COR-L47 (cell line): Measurements from ENCODE around the gene FRMPD2.
"Not testable (repeated sequence)": the region's sequence is repeated elsewhere in the genome, so short reads cannot be mapped to it uniquely, and the experiment has no call there.

Experiments used
- DNase-seq: peaks from one replicate; lab custom pipeline; 2025; lab: John Stamatoyannopoulos, UW

FRMPD2 gene

DNA sequence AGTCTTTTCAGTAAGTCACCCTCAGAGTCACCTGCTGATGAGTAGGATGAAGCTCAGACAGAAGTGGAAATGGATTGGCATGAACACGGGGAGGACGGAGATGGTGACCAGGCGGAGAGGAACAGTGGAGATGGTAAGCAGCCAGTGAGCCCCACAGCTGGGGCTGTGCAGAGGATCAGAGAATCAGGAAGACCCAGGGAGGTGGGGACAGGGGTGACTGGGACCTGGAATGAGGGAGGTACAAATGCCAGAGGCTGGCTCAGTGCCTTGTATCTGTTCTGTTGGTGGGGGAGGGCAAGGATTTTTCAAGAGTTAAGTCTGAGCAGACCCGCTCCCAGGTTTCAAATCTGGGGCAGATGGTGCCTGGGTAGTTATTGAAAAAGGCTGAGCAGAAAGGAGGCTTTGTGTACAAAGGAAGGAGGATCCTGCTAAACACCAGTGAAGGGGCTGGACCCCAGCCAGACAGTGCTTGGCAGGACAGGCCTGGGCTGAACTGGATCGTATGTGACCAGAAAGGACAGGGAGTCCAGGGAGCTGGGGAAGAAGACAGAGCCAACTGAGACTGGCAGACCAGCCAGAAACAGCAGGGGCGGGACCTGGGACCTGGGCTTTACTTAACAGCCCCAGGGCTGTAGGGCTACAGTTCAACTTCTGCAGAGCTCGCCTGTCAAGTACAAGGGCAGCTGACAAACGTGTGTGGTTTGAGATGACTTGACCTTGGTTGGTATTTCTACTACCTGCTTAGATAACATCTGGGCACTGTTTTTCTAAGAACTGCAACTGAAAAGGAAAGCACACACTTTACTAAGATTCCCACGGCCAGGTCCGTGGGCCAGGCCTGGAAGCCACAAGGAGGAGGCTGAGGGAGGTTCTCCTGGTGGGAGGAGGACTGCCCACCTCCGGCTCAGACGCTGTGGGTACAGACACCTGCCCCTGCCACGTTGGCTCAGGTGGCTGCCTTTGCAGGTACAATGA, 13.2 kb upstream of the FRMPD2 start:
- DNase-seq: no peak

DNA sequence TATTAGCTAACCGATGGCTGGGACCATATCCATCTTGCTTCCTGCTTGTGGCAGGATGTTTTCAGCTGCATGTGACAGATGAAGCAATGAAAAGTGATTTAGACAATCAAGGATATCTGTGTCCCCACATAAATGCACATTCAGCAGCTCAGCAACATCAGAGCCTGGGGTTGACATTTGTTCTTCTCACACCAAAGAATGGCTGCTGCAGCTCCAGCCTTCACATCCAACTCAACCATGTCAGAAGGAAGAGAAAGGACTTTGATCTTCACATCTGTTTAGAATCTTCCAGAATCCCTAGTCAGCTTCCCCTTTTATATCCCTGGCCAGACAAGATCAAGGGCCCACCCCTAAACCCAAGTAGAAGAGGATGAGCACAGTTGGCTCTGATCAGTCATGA, 11.9 kb upstream of the FRMPD2 start:
- no peak for DNase-seq

DNA sequence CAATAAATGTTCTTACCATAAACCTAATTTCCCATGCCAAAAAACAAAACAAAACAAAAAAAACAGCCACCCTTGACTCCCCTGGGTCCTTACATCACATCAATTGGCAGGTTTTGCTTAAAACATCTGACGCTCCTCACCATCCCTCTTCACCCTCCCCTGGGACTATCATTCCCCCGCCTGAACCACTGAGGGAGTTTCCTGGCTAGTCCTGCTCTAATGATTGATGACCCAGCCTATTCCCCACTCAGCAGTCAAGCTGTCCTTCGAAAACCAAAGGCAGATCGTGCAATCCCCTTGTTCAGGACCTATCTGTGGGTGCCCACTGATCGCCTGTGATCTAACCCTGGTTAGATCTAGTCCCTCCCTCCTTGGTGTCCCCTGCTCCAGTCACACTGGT, 11.2 kb upstream of the FRMPD2 start:
- DNase-seq: no peak

DNA sequence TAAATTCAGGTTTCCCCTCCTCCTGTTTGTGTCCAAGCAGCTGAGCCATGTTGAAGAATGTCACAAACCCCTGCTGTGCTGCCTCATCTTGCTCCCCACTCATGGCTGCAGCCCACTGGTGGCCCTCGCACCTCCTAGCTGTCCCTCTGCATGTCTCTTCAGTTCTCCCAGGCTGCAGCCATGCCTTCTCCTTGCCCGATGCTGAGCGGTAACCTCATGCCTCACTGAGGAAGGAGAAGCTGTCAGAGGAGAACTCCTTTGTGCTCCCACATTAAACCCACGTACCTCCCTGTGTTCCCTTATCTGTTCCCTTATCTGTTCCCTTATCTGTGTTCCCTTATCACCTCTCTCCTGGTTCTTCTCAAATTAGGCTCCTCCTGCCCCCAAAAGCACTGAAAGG, 10.3 kb upstream of the FRMPD2 start:
- DNase-seq: no peak

DNA sequence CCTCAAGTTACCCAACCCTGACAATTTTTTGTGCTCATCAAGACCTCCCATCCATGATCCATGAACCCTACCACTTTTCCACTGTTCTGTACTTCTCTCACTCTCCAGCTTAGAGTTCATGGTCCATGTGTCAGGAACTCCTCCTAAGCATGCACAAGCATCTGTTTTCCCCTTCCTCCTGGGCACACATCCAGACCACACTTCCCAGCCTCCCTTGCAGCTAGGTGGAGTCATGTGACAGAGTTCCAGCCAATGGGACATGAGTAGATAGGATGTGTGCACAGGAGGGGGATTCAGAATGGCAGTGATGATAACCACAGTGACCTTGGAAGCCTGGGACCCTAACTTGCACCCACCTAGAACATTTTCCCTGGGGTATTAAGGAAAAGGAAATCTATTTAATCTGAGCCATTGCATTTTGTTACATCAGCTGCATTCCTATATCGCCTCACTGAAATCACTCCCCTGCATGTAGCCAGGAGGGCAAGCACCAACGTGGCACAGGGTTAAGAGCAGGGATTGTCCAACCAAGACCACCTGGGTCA, 9.6 kb upstream of the FRMPD2 start:
- DNase-seq: no peak

DNA sequence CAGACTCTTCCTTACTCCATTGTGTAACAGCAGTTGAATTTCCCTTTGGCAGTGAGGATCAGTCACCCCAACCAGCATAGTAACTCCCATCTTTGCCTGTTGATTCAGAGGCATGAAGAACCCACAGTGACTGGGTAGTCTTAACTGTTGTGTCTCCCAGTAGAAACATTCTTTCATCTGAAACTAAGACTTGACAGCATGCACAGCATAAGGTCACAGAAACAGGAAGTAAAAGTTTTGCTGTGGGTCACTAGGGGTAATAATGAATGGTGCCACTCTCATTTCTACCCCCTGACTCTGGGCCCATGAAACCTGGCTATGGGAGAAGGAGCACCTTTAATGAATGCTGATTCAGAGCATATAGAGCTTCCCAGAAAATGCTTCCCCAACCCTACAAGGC, 8.3 kb upstream of the FRMPD2 start:
- DNase-seq: no peak

DNA sequence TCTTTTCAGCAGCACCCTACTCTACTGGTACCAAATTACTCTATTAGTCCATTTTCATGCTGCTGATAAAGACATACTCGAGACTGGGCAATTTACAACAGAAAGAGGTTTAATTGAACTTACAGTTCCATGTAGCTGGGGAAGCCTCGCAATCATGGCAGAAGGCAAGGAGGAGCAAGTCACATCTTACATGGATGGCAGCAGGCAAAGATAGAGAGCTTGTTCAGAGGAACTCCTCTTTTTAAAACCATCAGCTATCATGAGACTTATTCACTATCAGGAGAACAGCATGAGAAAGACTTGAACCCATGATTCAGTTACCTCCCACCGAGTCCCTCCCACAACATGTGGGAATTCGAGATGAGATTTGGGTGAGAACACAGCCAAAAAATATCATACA, 7.2 kb upstream of the FRMPD2 start:
- not testable (repeated sequence) for DNase-seq

DNA sequence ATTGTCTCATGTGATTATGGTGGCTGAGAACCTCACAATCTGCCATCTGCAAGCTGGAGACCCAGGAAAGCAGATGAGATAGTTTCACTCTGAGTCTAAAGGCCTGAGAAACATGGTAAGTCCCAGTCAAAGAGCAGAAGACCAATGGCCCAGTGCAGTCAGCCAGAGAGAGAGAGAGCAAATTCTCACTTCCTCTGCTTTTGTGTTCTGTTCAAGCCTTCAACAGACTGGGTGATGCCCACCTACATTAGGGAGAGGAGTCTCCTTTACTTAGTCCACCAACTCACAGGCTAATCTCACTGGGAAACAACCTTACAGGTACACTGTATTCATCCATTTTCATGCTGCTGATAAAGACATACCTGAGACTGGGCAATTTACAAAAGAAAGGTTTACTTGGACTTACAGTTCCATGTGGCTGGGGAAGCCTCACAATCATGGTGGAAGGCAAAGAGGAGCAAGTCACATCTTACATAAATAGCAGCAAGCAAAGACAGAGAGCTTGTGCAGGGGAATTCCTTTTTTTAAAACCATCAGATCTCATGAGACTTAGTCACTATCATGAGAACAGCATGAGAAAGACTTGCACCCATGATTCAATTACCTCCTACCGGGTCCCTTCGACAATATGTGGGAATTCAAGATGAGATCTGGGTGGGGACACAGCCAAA, 4.7 kb upstream of the FRMPD2 start:
- no peak for DNase-seq

DNA sequence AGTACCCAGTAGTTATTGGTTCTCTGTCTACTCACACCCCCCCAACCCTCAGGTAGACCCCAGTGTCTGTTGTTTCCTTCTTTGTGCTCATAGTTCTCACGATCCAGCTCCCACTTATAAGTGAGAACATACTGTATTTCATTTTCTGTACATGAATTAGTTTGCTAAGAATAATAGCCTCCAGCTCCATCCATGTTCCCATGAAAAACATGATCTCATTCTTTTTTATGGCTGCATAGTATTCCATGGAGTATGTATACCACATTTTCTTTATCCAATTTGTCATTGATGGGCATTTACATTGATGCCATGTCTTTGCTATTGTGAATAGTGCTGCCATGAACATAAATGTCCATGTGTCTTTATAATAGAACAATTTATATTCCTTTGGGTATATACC, 2.6 kb upstream of the FRMPD2 start:
- no peak for DNase-seq

DNA sequence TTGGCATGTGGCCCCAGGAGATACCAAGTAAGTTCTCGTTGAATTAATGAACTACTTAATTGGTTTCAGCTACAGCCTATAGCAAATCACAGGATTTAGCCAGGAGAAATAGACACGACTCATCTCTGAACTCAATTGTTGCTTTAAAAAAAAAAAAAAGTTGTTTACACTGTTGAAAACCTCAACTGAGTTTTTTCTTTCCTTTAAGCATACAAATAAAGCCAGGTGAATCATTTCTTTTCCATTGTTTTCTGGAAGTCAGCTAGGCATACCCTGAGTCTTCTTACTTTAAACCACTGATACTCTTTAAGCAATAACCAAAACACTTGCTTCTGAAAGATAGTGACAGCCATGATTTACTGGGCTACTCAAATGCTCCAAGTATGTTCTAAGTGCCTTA, 755 bp downstream of the FRMPD2 start:
- no peak for DNase-seq

DNA sequence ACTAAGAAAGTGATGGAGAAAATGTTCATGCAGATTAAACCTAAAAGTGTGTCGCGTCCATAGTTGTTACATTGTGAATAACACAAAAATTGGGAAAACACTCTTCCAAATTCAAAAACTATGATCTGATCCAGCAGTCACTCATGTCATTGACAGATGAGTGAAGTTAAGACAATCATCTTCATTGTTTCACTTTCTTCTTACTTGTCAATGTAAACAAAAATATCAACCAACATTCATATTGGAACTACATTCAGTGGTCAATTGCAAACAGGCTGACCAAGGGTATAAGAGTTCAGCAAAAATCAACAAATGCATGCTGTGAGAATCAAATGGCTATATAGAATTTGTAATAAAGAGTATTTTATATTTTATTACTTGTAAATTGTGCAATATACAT, 1.8 kb downstream of the FRMPD2 start:
- DNase-seq: no peak

DNA sequence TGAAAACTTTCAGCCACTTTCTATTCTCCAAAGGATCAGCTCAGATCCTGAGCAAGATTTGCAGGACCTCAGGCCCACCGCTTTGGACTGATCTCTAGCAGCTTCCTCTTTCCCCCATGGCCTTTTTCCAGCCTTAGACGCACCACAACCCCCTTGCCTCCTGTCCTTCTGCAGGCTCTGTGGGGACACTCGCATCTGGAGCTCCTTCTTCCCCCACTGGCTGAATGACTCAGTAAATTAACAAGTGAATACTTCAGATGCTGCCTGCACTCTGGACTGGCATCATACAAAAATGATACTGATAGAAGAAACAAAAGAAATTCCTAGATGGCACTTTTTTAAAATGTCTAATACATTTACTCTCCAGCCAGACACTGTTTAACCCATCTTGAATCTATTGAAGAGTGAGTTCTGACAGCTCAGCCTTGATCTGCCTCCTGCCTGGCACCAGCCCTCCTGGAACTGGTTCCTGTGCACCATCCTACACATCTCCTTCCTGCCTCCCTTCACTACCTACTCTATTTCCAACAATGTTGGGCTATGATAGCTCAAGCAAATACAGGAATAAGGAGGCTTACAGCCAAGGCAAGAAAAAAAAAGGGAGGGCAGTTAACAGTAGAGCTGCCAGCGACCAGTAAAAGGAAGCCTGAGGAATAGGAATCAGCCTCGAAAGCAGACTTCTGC, 3.3 kb downstream of the FRMPD2 start:
- no peak for DNase-seq

DNA sequence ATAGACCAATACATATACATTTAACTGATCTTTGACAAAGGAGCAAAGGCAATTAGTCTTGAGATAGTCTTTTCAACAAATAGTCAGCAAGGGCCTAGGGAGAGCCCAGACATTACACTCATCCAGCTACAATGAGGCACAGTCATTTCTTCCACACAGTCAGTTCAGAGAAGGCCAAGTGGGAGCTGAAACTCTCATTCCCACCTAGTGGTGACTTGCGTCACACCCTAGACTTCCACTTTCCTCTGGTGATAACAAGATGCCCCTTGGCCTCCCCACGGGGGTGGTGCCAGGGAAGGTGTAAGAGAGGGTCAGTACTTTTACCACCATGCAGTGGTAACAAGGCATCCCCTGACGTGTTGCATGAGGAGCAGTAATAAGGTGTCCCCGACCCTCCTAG, 8.0 kb downstream of the FRMPD2 start:
- no peak for DNase-seq

DNA sequence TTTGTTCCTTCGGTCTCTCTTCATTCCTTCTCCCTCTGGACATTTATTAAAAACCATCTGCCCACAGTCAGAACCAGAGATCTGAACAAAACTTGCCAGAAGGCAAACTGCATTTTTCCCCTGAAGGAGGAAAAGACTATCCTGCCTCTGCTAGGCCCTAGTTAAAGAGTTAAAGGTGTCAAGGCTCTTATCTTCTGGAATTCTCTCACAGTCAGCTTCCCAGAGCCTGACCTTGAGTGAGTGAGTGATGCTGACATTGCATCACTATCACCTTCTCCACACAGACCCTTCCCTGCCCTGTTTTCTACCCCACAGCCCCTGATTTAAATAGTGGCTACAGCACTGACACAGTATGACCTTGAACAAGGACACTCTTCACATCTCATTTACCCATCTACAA, 16.4 kb downstream of the FRMPD2 start:
- DNase-seq: no peak

DNA sequence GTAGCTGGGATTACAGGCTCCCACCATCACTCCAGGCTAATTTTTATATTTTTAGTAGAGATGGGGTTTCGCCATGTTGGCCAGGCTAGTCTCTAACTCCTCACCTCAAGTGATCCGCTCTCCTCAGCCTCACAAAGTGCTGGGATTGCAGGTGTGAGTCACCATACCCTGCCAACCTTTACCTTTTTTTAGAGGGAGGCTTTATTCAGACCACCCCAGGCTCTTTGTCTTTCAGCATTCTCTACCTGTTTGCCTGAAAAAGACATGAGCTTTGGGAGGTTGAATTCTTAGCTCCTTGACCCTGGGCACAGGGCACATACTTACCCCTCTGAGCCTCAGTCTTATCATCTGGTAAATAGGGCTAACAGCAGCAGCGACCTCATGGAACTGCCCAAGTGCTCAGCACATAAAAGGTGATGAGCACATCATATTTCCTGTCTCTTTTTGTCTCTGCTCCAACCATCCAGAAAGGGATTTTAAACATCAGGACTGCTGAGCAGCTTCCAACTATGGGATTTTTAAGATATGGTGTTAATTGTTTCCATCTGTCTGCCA, 17.0 kb downstream of the FRMPD2 start:
- no peak for DNase-seq

DNA sequence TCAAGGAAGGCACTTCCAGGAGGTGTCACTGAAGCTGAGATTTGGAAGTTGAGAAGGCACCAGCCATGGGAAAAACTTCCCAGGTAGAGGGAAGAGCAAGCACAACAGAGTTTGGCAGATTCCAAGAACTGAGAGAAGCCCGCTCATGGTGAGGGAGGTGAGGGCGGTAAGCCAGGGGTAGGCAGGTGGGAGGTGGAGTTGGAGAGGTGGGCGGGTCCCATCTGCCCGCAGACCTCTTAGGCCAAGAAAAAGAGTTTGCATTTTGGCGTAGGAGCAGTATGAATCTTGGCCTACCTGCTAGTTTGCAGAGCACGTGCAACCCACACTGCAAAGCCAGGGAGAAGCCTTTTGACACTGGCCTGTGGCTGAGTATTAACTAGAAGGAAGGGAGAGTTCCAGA, 18.8 kb downstream of the FRMPD2 start:
- no peak for DNase-seq

DNA sequence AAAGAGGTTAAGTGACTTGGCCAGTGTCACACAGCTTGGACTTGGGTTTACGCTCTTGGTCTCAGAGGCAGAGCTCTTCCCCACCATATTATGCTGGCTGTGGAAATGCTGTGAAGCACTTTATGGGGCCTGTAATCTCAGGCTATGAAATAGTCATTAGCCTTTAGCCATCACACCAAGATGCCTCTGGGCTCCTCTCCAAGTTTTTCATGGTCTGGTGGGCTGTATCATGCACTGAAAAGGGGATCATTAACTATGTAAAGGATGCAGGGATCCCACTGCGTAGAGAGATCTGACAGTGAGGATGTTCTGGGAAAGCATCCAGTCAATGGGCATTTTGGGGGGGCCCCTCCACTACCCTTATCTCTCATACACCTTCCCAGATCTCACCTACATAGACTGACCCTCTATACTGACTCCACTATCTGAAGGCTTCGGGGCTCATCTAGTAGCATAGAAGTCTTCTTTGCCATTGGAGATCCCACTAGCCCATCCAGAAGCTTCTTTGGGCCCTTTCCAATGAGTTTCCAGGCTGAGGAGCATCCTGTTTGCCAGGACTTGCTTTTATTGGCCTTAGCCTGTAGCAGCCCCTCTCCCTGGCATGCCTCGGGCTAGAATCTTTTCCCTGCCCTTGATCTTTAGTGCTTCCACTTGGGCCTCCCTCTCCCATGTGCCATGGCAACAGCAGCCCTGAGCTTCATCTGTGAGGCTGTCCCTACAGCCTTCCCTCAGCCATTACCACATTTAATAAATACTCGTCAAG, 19.6 kb downstream of the FRMPD2 start:
- DNase-seq: peak; percentile 31

DNA sequence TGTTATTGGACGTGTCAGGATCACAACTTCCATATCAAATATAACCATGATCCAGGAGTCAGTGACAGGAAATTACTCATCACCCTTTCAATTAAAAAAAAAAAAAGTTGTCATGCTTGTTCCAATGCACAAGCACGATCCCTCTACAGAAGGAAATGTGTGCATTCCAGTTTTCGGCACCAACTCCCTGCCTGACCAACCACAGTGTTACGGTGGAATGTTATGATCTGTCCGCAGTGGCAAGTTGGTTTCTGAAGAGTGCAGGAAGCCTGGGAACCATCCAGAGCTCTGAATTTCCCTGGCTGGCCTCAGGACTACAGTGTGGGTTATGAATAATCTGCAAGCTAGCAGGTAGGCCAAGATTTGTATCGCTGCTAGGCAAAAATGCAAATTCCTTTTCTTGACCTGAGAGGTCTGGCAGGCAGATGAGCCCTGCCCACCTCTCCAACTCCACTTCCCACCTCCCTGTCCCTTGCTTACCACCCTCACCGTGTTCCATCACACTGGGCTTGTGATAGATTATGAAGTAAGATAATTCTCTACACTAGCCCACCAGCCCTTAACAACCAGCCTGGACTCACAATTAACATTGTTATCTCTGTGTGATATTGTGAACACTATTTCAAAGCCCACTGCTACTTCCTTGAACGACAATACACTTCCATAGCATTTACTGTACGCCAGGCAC, 20.4 kb downstream of the FRMPD2 start:
- no peak for DNase-seq

DNA sequence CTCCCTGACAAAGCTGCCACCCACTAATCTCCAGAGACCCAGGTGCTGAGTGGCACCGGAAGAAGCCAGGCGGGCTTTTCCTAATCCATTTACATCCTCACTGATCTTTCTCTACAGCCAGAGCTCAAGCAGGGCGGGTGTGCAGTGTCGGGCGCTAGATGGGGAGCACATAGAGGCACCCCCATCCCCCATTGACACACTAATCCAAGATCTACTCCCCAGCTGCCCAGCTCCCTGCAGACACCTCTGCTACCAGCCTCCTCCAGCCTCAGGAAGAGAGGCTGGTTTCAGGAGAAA, 22.2 kb downstream of the FRMPD2 start:
- DNase-seq: no peak

DNA sequence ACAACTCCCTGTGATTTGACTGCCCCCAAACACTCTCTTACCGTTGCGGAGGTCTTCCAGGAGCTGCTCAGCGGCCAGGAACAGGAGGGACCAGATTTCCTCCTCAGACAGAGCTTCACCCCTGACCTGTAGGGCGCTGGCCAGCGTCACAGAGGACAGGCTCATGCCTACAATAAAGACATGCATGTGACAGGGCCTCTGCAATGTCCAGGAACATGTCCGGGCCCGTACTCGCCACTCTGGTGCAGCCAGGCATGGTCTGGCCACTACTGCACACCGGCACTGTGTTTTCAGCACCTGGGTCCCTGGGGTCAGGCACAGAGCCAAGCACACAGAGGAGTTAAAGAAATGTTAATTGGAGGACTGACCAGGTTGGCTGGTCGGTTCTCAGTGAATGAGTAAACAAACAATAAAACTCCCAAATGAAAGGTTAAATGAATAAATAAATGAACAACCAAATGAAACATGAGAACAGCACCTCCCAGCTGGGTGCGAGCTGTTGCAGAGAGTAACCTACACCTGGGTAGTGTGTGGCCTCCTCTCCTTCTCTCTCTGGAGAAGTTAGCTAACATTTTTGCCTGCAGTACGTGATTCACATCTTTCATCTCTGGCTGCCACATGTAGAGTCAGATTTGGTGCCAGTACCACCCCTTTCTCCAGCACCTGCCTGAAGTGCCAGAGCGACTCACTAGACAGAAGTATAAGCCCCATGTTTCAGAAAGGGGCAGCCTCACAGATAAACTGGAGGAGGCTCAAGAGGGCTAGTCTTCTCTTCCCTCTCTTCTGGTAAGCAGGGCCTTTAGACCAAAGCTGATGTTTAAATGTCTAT, 22.8 kb downstream of the FRMPD2 start:
- peak; percentile 3 for DNase-seq
